GM21526 (cell line): ENCODE measurements around the gene LPCAT4.
"Not testable (repeated sequence)": the region's sequence is repeated elsewhere in the genome, so short reads cannot be mapped to it uniquely, and the experiment has no call there.

Source experiments
- ATAC-seq: cut with Tn5 transposase; IDR thresholded peaks from one replicate; pipeline ENCODE4 v1.9.1; 2021; ENCODE audit warnings: moderate library complexity; ENCODE audit not compliant: unreplicated experiment, low FRiP score

Gene LPCAT4, protein sequence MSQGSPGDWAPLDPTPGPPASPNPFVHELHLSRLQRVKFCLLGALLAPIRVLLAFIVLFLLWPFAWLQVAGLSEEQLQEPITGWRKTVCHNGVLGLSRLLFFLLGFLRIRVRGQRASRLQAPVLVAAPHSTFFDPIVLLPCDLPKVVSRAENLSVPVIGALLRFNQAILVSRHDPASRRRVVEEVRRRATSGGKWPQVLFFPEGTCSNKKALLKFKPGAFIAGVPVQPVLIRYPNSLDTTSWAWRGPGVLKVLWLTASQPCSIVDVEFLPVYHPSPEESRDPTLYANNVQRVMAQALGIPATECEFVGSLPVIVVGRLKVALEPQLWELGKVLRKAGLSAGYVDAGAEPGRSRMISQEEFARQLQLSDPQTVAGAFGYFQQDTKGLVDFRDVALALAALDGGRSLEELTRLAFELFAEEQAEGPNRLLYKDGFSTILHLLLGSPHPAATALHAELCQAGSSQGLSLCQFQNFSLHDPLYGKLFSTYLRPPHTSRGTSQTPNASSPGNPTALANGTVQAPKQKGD

DNA sequence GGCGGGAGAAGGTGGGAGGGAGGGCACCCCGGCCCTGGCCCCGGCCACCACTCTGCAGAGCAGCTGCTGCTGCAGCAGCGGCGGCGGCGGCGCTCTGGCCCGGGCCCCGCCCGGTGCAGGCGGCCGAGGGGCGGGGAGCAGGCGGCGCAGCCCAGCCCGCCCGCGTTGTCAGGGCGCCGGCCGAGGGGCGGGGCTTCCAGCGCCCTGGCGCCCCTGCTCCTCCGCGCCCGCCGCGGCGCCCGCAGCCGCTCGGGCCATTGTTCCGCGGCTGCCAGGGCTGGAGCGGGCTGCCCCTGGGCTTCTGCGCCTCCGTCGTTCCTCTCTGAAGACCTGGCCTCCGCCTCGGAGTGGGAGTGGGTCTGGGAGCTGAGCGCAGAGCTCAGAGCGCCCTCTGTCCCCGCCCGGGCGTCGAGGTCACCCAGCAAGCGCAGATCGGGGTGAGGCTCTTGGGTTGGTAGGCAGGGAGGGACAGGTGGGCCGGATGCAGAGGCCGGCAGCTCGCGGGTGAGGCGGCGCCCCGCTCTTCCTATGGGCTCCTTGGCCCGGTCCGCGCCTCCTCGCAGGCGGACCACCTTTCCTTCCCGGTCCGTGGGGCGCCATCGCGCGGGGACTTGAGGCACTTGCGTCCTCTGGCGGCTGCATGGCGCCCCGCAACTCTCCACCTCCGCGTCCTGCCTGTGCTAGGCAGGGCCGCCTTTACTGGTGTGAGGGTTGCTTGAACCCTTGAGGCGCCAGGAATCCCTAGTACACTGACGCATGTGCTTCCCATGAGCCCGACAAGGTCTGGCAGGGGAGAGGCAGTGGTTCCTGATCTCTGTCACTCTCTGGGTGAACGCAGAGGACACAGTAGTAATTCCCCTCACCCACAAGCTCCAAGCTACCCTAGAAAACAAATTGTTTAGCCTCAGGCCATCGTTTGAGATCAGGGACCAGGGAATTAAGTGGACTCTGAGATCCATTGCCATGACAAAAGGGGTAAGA lies at the start of gene LPCAT4:
TSS of gene LPCAT4 (minus strand) at position 96 of the 981 bp plus-strand sequence. CDS start 96 bp downstream, outside the sequence.
- ATAC-seq = peak; percentile 72

DNA sequence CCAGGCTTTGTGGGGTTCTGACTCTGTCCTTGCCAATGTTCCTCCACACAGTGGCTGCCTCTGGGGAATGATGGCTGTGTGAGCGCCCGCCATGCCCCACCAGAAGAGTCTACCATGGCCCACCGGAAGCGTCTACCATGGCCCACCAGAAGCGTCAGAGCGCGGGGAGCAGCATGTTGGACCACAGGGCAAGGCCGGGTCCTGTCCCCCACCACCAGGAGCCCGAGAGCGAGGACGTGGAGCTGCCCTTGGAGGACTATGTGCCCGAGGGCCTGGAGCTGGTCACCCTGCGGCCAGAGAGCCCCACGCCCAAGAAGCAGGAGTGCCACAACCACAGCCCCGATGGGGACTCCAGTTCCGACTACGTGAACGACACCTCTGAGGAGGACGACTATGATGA lies 42.5 kb upstream of the LPCAT4 start:
- ATAC-seq = not testable (repeated sequence)

DNA sequence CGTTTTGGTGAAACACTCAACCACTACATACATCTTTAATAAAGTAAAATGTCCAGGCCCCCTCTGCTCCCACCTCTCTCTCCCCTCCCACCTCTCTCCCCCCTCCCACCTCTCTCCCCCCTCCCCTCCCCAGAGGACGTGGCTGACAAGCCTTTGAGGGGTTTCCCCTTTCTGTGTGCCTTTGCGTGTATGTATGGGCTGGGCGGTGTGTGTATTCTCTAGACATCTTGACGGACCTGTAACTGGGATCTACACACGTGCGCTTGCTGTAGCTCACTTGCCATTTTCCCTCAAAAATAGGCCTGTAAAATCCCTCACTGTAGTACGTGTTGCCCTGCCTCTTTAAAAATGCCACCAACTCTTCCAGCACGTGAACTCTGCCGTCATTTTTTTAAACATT lies 42.0 kb upstream of the LPCAT4 start:
- ATAC-seq = not testable (repeated sequence)

DNA sequence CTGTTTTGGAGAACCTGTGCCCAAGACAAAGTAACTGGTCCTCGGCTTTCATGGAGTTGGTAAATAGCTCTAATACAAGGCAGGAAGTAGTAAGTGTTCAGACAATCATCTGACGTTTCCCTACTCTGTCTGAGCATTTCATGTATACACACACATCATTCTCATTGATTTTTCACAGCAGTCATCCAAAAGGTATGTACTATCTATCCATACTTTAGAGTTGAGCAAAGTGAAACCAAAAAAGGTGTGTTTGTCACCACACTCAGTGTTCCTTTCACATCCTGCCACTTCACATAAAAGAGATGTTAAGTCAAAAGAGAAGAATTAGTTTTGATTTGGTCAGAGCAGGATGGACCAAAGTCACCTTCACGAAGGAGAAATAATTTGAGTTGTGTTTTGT lies 36.9 kb upstream of the LPCAT4 start:
- not testable (repeated sequence) for ATAC-seq

DNA sequence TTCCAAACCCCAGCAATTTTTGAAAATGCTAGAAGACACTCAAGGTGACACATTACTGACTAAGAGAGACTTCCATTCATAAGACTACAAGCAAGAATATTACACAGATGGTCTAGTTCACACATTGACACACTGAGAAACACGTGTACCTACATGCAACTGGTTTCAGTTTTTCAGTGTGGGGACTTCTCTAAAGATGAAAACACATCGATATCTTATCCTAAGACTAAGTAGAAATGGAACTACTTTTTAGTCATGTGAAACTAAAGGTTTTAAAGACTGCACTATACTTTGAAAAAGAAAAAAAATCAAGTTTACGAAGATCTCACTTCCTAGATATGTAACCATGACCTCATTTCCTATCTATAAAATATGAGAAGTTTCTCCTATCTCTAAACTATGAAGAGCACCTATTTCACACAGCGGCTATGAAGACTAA lies 36.2 kb upstream of the LPCAT4 start:
- ATAC-seq = peak; percentile 57

DNA sequence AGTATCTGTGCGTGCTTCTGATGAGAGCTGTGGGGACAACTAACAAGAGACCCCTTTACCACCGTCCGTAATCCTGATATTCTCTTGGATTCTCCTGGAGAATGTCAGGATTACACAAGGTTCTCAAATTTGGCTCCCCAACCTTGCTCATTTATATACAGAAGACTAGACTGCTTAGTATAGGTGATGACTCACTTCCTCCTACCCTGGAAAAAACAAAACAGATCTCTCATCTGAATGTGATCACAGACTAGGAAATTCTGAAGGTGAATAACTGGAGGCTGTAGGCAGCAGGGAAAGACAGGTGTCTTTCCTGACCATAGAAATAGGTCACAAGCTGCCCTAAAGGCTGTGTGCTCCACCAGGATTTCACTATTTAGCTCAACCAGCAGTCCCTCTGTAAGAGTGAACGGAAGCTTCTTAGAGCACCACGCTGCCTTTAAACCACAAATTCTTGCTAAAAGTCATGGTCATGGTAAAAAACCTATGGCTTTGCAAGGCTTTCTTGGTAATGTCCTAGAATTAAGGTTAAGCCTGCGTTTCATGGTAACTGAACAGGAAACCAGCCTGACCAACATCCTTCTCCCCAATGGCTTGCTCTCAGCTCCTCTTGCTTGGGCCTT lies 30.8 kb upstream of the LPCAT4 start:
- ATAC-seq = not testable (repeated sequence)

DNA sequence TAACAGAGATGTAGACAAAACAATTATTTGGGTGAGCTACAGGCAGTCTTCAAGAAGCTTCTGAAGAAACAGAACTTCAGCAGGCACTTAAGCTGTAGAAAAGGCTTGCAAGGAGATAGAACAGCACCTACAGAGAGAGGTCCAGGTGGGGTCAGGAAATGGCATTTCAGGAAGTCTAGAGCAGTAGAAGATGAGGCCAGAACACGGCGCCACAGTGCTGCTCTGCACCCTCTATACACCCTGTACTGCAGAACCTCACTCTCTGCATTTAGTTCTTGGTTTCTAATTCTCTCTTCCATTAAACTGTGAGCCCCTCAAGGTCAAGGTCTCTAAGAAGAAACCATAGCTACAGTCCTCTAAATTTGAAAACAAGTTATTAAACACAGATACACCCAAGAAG lies 26.0 kb upstream of the LPCAT4 start:
- ATAC-seq = not testable (repeated sequence)

DNA sequence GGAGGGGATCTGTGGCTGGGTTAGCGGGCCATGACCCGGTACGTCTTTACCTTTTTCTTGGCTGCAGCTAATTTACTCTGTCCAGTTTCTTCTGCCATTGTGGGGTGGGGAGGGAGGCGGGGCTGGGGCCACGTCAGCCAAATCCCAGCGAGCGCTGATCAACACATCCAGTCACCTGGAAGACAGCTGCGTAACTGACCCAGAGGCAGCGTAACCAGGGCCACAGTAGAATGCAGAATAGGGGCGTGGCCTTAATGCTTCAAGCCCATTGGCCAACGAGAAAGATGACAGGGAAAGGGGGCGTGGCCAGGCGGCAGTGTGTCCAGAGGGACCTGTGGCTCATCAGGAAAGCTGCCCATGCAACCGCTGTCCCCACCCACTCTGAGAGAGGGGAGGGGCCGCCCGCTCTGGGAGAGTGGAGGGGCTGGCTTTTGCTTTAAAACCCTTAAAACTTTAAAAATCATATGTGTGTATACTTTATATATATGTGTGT lies 22.6 kb upstream of the LPCAT4 start:
- not testable (repeated sequence) for ATAC-seq

DNA sequence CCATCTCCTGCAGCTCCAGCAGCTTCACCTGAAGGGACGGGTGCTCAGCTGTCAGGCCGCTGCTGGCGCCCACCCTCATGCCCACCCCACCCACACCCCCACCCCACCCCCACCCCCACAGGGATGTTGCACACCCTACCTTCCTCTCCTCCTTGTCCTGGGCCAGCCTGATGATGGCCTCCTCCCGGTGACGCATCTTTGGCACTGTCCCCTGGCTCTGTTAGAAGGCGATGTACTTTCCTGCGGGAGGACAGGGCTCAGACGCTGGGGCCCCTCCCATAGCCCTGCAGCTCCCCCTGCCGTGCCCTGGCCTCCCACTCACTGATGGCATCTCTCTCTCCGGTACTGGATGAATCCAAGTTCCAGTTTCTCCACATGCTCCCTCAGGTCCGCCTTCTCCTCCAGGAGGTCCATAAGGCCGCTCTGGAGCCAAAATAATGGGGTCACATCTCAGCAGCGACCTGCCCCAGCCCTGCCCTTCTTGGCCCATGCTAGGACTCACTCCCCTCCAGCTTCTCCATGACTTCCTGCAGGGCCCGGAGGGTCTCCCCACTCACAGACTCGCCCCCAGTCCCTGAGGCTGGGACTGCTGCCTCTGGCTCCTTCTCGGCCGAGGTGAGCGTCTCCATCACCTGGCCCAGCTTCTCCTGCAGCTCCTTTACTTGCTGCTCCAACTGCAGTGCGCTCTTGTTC lies 15.0 kb upstream of the LPCAT4 start:
- not testable (repeated sequence) for ATAC-seq

DNA sequence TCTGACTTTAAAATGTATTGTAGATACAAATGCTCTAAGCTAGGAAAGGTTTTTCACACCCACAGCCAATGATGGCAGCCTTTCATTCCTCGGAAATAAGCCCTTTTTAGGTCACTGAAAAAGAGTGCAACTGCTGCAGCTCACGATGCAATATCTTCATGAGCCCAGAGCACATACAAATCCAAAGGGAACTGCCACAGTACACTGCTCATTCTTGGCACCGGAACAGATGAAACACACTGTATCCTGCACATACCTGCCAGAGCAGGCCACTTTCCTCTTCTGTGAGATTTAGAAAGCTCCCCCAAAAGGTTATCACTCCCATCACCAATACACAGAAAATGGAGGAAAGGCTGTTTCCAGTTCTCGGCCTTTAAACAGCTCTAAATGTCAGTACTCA lies 13.5 kb upstream of the LPCAT4 start:
- ATAC-seq = not testable (repeated sequence)

DNA sequence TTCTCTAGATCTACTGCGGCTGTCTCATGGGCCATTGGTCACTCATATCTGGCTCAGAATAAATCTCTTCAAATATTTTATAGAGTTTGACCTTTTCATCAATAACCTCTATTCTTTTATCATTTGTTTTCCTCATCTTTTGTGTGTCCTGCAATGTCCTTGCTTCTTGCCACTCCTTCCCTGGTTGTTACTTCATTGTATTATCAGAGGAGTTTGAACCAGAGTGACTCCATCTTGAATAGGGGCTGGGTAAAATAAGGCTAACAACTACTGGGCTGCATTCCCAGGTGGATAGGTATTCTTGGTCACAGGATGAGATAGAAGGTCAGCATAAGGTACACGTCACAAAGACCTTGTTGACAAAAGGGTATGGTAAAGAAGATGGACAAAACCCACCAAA lies 9.9 kb upstream of the LPCAT4 start:
- ATAC-seq = no peak

DNA sequence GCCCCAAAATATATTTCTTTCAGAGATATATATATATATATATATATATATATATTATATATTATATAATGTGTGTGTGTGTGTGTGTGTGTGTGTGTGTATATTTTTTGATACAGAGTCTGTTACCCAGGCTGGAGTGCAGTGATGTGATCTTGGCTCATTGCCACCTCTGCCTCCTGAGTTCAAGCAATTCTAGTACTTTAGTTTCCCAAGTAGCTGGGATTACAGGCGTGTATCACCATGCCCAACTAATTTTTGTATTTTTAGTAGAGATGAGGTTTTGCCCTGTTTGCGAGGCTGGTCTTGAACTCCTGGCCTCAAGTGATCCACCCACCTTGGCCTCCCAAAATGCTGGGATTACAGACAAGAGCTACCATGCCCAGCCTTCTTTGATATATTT lies 8.5 kb upstream of the LPCAT4 start:
- ATAC-seq = not testable (repeated sequence)

DNA sequence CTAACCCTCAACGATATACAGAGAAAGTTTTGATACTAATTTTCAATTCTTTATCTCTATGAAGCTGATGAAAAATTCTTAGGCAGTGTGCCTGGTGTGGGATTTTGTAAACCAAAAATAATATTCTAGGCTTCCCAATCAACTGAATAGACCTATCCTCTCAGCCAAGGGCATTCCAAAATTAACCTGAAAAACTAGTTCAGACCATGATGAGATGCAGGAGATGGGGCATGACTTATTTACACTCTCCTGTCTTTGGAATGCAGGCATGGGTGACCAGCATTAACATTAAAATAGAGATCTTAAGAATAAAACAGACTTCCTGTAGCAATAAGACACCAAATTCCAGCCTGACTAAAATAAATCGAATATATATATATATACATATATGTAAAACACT lies 7.8 kb upstream of the LPCAT4 start:
- ATAC-seq = no peak

DNA sequence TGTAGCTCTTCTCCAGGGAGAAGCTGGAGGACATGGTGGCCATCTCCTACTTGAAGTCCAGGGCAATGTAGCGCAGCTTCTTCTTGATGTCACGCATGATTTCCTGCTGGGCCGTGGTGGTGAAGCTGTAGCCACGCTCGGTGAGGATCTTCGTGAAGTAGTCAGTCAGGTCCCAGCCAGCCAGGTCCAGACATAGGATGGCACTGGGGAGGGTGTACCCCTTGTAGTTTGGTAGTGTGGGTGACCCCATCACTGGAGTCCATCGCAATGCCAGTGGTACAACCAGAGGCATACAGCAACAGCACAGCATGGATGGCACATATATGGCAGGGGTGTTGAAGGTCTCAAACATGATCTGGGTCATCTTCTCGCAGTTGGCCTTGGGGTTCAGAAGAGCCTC lies 7.0 kb upstream of the LPCAT4 start:
- ATAC-seq = no peak

DNA sequence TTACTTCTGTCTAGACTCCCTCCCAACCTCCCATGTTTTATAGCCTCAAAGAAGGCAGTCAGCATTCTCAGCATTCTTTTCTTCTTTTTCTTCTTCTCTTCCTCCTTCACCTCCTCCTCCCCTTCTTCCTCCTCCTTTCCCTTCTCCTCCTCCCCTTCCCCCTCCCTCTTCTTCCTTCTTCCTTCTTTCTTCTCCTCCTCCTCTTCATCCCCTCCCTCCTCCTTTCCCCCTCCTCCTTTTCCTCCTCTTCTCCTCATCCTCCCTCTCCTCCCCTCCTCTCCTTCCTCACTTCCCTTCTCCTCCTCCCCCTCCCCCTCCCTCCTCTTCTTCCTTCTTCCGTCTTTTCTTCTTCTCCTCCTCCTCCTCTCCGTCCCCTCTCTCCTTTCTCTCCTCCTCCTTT lies 3.6 kb upstream of the LPCAT4 start:
- no peak for ATAC-seq

DNA sequence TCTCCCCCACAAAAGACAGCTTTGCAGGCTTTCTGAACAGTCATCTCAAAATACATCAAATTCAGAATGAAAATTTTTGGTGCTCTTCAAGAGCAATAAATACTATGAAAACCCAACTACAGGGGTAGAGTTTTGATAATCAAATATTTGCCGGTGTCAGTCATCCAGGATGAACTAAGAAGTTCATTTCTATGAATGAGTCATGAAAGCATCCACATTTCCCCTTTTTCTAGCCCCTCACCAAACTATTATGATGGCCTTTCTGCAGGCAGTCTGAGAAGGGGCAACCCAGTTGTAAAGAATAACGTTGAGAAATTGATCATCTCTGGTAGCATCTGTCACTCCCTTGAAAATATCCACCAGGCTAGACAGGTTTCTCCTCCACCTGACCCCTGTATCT lies 3.1 kb upstream of the LPCAT4 start:
- ATAC-seq = no peak

DNA sequence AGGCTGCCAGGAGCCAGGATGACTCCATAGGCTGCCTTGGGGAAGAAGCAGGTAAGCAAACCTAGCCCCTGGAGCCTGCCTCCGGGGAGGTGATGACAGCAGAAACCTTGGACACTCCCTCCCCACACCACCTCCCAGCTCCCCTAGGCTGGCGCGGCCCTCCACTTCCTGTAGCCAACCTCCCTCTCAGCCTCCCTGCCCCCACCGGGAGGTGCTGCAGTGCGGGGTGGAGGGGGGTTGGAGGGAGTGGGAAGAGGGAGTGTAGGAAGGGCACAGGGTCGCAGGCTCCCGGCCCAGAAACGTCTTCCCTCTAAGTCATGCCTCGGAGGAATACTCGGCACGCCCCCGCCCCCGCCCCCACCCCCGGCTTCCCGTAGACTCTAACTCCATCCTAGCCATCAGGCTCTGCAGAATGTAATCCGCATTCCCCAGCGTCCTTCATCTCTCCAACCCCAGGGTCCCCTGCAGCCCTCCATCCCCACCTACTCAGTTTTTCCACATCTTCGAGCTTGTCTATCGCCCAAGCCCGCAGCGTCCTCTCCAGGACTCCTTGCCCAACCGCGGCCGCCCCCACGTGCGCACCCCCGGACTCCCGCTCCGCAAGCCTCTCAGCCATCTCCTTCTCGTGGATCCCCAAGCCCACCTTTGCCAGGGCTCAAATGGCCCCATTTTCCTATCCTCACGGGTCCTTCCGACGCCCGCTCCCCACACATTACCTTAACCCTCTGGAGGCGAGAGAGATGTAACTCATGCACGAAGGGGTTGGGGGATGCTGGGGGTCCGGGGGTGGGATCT lies 528 bp downstream of the LPCAT4 start:
- ATAC-seq = no peak

DNA sequence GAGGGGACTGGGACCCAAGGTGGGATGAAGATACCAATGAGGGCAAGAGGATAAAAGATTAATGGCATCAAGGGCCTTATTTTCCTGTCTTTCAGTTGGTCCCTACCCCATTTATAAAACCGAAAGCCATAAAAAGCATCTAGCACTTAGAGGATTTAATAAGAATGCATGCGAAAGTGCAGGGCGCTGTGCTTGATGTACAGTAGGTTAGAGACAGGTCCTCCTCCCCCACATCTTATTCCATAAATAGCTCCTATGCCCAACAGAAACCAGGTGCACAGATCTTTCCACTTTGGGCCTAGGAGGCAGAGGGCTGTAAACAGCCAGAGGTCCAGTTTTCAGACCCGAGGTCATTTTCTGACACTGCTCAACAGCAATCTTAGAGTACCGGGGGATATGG lies 1.2 kb downstream of the LPCAT4 start:
- no peak for ATAC-seq
